ENCODE measurements around the gene FOXP1.

DNA sequence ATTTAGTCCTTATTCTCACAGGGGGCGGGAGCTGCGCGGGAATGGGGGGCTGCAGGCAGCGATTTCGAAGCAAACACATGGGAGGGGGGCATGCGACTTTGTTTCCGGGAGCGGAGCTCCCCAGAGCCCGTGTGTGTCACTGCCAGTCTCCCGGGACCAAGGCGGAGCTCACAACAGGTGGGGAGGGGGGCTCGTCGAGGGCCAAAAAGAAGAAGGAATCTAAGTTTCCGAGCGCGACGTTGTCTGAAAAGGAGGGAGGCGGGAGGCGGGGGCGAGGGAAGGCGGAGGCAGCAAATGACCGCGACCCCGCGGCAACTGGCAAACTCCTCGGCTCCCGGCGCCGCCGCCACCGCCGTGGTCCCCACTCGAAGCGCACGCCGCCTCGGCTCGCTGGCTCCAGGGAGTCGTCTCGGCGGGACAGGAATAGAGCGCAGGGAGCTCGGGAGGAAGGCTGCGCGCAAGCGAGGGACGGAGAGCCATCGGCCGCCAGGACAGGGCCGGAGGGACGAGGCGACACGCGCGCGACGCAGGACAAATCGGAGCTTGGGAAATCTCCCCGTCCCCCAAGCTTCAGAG, 1.4 kb downstream of the FOXP1 start:
- TF ChIP-seq, protein P1, sequence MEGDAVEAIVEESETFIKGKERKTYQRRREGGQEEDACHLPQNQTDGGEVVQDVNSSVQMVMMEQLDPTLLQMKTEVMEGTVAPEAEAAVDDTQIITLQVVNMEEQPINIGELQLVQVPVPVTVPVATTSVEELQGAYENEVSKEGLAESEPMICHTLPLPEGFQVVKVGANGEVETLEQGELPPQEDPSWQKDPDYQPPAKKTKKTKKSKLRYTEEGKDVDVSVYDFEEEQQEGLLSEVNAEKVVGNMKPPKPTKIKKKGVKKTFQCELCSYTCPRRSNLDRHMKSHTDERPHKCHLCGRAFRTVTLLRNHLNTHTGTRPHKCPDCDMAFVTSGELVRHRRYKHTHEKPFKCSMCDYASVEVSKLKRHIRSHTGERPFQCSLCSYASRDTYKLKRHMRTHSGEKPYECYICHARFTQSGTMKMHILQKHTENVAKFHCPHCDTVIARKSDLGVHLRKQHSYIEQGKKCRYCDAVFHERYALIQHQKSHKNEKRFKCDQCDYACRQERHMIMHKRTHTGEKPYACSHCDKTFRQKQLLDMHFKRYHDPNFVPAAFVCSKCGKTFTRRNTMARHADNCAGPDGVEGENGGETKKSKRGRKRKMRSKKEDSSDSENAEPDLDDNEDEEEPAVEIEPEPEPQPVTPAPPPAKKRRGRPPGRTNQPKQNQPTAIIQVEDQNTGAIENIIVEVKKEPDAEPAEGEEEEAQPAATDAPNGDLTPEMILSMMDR (conservative IDR thresholded peaks at IDR 0.05 in 1 of 2, IDR thresholded peaks at IDR 0.05 in 1 of 2; ENCODE audit: low read depth in 1 of 2, low read length in 2 of 2), result no peak
- no peak for TF ChIP-seq EZH2 (IDR thresholded peaks at IDR 0.05; ENCODE audit: low read length, missing control alignments)

All from fibroblast of lung (primary cell).